D341Med (cell line): Measurements from ENCODE around the gene NEMP2.
"Not testable (repeated sequence)": the region's sequence is repeated elsewhere in the genome, so short reads cannot be mapped to it uniquely, and the experiment has no call there.

Source experiments
- DNase-seq: peaks from one replicate; pipeline ENCODE4 v3.0.0; 2012; ENCODE audit warnings: low spot score

NEMP2 gene

DNA sequence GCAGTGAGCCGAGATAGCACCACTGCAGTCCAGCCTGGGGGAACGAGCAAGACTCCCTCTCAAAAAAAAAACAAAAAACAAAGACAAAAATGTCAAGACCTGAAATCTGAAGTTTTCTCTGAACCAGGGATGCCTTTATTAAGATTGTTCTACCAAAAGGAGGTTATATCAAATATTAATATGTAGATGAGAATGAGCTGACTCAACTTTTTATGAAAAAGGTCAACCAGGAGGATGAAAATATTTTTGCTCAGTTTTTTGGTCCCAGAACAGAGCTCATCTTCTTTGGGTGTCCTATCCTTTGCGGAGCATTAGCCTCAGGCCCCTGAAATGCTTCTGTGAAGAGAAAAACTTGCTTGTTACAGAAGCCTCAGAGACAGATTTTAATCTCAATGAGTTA is 44.0 kb downstream of the NEMP2 start:
- no peak for DNase-seq

DNA sequence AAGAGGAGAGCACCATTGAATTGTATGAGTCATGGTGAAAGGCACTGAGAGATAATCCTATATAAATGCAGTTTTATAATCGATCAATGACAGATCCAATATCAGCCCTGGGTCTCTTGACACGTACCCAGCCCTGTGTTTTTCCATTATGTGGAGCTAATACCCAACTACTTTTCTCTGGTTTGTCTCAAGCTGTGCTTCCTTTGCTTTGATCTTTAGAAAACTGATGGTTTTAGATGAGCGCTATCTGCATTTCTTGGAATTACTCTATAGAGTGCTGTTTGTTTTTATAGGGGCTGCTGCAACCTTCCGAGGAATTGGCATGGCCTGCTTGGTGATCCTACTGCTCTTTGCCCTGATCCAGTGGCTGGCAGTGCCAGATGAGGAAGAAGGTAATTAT is 45.0 kb downstream of the NEMP2 start:
- no peak for DNase-seq

DNA sequence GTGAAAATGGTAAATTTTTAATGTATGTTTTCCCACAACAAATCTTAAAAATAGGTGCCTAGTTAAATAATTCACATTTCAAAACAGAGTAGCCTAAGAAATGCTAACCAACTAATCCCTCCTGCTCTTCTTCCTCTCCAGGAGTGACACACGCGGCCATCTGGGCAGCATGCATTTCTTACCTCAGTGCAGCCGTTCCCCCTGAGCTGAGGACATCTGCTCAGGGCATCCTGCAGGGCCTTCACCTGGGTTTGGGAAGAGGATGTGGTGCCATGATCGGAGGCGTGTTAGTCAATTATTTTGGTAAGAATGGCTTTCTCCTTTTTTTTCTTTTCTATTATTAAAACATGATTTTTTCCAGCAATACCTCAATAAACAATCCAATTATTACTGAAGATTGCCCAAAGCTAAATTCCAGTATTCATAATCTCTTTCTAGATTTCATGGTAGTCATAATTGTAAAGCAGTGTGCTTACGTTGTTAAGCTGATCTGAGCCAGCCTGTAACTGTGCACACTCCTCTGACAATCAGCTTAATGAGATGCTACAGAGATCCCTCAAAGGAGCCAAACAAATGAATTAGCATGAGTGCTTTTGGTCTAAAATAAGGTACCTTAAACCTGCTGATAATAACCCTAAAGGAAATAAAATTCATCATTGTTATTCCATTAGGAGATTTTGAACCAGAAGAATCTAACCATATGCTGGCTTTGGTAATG is 45.8 kb downstream of the NEMP2 start:
- DNase-seq: peak; percentile 62

DNA sequence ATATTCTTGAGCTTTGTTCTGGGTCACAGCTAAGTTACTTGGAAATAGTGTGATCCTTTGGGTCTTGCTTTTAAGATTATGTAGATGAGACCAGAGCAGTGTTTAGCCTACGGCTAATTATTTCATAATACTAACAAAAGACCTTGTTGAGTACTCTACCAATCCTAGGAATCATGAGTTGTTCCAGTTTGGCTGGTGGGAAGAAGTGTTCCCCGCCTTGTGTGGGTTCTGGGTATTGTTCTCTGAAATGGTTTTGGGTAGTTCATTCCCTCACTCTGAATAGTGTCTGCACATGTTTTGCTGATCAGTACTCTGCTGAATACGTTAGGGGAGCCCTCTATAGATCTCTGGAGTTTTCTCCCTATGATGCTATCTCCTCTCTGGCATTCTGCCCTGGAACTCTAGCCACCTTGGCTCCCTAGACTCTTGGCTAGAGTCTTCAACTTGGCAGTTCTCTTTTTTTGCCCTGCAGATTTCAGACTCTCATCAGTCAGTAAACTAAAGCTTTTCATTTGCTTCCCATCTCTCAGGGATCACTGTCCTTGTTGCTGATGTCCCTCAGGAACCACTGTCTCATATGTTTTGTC is 48.4 kb downstream of the NEMP2 start:
- no peak for DNase-seq

DNA sequence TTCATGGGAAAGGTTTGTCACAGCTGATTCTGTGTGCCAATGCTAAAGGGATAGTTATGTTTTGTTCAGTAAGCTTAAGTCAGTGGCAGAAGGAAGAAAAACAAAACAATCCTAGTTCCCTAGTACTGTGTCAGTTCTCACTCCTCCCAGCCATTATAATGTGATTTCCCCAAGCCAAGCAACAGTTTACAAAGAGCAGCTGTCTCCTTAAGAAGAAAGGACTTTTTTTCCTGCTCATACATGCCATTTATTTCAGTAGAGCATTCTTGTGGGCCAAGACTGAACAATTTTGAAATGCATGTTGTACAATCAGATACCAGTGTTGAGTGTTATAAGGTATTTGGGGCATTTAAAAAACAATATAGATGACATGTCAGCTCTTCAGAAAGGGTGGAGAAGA is 52.1 kb downstream of the NEMP2 start:
- no peak for DNase-seq

DNA sequence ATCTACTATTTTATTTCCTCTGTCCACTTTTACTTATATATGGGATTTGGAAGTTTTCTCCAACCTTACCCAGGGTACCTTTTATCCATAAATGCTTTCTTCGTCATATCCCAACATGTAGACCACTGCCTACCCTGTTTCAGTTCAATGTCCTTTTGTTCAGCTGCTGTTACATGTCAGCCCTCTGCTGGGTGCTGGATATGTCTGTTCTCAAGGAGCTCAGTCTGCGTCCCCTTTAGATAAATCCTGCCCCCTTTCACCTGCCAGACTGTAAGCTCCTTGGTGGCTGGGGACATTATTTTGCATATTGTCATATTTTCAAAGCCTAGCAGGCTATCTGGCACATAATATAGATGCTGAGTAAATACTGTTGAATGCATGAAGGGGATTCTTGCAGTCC is 53.2 kb downstream of the NEMP2 start:
- no peak for DNase-seq

DNA sequence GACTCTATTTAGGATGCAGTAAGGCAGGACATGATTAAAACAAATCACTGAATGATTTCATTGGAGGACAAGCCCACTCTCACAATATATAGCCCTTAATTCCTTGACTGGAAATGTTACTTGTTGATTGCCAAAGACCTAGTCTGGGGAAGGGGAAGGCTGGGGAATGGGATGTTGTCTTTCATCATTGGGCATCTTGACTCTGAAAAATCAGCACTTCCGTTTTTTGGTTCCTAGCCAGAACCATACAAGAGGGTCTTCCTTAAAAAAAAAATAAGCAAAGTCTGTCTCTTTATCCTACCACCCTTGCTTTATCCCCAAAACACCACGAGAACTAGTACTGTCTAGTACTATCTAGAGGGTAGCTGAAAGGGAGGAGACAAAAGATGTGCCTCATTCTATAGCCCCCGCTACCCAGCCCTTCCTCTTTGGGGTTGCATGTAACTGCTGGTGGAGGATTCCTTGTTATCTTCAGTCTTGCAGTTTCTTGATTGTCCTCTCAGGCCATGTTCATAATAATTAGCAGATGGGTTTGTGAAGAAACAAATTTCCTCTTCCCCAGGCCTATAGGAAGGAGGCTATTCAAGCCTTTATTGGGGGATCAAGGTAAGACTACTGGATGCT is 55.8 kb downstream of the NEMP2 start:
- DNase-seq: no peak

DNA sequence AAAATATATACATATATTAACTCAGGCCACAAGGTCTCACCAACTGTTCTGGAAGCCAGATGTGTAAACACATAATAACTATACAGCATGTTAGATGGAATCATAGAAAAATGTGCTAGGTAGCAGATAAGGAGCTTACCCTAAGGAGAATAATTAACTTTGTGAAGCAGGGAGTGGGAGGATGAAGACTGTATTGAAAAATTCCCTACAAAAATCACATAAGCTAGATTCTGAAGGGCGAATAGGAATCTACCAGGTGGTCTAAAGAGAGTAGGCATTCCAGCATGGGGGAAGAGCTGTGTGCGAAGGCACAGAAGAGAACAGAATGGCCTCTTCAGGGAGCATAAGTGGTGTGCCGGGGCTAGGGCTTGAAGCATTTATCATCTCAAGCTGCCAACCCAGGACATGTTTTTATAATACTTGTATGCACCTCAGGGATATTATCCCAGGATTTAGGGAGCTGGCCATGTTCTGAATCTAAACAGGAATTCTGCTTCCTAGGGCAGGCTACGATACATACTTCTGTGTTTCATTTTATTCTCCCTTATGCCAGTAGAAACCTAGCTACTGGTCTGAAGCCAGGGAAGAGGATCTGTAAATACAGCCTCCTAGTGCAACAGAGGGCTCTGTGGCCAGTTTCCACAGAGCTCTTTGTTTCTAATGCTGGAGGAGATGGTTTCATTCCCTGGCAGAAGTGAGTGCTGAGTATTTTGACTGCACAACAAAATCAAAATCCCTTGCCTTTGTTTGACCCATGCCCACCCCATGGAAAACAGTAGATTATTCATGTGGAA is 56.7 kb downstream of the NEMP2 start:
- no peak for DNase-seq

DNA sequence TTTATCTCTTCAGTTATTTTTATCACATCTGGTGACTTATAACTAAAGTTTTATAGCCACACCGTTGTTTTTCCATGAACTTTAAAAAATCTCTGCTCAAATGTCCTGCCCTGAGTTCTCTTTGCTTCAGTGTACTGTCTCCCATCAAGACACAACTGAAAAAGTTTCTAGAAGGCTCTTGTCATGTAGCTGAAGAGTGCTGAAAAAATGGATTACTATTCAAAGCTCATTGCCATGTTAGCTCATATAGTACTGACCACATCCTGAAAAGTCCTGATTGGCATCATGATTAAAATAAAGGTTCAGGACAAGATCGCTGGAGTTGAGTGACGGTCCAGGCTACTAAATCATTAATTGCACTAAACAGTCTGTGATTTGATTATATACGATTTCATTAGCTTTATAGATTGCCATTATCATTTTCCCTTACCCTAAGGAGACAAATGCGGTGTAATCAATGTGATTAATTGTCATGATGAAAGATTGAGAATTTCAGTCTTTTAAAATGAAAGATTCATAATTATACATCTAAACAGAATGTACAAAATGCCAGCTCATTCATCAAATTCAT is 64.2 kb downstream of the NEMP2 start:
- no peak for DNase-seq

DNA sequence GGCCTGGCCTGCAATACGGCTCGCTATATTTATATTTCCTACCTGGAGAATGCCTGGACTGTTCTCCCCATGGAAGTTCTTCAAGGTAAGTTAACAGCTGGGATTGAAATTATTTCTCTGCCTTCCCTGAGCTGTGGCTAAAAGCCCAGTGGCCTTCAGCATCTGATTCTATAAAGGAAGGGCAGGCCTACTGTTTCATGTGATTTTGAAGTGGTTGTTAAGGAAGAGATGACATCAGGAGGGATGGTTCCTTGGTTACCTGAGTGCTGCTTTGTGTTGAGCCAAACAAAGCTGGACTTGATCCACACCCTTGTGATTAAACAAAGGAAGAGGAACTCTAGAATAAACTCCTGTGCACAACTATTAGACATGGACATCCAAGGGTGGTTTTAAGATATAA is 64.8 kb downstream of the NEMP2 start:
- DNase-seq: no peak

DNA sequence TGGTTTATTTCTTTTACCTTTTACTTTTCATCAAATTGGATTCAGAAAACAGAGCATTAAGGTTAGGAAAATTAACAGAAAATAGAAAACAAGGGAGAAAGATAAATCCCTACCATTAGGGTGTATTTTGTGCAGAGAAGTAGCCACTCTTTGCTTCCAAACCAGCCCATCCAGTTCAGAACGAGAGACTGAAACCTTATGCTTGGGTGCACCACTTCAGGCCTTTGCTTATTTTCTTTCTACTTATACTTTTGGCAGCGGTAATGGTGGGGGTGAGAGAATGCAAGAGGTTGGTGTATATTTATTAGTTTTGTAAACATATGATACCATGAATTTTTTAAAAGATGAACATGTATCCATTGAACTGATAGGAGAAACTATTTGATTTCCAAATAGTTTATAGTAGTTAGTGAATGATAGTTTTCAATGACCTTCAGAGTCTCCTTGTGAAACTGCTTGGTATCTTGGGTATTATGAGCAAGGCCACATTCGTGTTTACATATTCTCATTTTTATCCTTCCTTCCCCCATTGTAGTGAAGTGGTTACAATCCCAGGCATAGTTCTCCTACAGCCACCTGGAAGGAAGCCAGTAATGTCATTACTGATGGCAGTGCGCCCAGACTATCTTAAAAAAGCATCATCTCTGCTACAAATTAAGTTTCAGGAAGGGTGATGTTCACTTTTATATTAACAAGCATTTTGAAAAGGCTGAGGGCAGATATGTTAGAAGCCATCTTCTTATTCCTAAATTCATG is 65.5 kb downstream of the NEMP2 start:
- DNase-seq: peak; percentile 65

DNA sequence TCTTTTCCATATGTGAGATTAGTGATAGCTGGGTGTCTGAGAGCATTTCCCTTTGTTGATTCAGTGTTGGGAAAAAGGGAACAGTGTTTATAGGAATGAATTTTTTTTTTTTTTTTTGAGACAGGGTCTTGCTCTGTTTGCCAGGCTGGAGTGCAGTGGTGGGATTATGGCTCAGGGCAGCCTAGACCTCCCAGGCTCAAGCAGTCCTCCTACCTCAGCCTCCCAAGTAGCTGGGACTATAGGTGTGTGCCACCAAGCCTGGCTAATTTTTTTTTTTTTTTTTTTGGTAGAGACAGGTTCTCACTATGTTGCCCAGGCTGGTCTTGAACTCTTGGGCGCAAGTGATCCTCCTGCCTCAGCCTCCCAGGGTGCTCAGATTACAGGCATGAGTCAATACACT is 66.2 kb downstream of the NEMP2 start:
- not testable (repeated sequence) for DNase-seq

DNA sequence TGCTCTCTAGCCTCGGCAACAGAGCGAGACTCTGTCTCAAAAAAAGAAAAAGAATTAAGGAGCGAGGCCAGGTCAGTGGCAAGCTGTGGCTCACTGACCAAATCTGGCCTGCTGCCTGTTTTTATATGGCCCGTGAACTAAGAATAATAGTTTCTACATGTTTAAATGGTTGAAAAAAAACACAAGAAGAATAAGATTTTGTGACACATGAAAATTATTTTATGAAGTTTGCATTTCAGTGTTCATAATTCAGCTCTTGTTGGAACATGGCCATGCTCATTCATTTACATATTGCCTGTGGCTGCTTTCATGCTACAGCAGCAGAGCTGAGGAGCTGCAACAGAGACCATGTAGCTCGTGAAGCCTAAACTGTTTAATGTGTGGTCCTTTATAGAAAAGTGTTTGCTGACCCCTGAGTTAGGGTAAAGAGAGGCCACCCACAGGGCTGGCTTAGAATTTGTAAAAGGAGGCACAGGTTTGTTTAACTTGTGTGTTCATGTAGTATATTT is 66.9 kb downstream of the NEMP2 start:
- no peak for DNase-seq

DNA sequence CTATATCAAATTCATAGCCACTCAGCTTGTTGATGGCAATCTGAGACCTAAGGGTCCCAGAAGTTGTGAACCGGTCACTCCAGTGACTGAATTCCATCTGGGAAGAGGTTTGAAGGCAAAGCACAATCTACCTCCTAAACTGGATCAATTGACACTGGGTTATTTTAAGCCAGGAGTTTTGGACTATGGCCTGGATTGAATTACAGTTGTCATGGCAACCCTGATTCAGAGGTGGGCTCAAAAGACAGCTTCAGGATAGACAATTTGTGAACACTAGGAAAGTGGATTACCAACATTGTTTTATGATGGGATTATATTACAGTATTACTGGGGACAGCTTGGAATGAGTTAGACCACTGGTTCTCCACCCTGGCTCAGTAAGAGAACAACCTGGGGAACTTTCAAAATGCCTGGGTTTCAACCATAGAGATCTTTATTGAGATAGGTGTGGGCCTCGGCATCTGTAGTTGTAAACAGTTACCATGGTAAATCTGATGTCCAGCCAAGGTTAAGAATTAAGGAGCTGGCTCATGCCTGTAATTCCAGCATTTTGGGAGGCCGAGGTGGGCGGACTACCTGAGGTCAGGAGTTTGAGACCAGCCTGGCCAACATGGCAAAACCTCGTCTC is 67.6 kb downstream of the NEMP2 start:
- no peak for DNase-seq

DNA sequence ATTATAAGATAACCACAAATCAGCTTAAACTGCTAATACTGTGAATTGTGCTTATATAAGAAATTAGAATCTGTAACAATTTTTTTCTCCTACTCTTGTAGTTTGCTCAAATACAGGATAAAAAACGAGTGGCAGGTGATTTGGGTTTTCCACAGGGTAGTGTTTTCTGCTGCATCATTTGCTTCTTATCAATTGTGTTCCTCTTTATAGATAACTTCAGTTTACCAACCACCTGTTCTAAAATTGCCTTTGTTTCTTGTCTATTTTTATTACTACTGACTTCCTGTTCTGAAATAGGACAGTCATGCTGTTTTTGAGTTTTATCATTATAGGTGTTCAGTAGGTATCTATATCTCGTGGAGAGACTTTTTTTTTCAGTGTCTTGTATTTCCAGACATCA is 69.5 kb downstream of the NEMP2 start:
- DNase-seq: no peak

DNA sequence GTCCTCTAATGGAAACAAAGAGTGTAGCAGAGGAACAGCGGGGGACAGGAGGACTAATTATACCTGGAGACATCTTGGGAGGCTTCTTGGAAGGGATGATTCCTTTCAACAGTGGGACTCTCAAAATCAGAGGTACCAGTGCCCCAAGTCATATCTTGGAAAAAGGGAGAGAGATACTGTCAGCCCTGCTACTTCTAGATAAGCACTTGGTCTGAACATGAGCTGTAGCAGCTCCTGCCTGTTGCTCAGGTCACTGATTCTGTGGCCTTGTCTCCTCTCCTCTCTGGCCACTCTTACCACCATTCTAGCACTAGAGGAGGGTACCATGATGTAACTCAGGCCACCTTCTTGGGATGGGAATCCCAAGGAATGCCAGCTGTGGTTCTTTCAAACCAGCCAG is 71.9 kb downstream of the NEMP2 start:
- DNase-seq: no peak

DNA sequence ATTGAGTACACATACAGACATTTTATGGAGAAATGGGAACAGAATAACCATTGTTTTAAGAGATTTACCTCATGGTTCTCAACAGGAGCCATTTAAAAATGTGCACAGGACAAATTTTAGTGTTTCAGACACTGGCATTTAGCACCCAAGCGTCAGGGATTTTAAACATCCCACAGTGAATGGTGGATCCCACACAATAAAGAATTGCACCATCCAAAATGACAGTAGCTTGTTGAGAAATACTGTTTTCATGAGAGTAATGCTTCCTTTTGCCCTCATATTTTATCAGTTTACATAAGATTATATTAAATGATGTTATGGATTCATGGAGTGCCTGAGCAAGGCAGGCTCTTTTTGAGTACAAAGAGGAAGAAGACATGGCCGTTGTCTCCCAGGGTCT is 72.3 kb downstream of the NEMP2 start:
- DNase-seq: no peak

DNA sequence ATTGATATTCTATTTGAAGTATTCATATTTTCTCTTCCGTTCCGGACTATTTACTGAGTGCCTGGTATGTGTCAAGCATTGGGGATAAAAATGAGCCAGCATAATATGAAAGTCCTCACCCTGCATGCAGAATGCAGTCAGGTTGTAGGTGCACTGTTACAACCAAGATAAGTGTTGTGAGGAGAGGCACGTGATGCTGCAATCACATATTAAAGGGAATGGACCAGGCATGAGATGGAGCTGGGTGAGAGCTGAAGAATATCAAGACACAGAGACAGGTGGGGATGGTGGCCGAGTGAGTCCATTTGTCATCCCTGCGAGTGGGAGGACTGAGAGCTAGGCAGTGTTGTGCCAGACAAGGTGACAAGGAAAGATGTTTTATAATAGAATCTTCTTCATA is 74.0 kb downstream of the NEMP2 start:
- no peak for DNase-seq

DNA sequence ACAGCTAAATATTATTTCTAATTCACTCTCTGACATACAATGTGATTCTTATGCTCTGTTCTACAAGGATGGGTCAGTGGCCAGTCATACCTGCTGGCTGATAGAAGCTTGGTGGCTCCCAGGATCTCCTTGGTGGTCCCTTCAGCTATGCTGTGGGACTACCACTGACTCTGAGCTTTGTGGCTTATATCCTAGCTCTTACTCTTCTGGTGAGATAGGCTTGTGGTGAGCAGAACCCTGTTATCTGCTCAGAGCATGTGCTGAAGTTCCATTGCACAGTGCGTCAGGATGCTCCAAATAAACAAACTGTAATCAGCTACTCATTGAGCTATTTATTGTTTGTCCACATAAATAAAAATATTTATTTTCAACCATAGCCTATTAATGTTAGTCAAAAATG is 74.6 kb downstream of the NEMP2 start:
- no peak for DNase-seq

DNA sequence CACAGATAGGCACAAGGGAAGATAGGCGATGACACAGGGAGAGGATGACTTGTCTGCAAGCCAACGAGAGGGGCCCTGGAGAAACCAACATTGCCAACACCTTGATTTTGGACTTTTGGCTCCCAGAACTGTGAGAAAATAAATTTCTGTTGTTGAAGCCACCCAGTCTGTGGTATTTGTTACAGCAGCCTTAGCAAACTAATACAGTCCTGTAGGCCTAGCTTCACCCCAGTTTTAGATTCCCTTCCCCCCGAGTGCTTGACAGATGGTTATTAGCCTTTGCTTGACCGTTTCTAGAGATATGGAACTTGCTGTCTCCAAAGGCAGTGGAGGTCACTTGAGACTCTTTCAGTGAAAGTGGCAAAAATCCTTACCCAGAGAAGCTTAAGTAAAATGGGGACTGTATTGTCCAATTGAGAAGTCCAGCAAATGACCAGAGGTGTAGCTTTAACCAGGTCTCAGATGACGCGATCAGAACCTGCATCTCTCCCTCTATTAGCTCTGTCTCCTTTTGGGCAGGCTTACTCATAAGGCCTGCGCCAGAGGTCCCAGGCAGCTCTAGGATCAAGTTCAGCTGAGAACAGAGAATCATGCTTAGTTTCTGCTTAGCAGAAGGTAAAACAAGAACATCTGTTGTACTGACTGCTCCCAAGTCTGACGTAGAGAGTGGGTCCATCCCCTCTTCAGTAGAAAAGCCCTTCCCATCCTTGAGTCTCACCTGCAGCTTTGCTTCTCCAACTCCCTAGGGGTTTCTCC is 76.0 kb downstream of the NEMP2 start:
- no peak for DNase-seq
